A549 (cell line): ENCODE data around the gene GNG8.

ENCODE experiments used
- BCL3 ChIP-seq: fragments of >200 bp; sonication (Bioruptor Twin); formaldehyde crosslinking; IDR thresholded peaks from 3 replicates; pipeline ENCODE4 v1.6.1; 2016
- CTCF ChIP-seq: fragments of >200 bp; sonication (Bioruptor Twin); formaldehyde crosslinking; IDR thresholded peaks from 3 replicates; pipeline ENCODE4 v1.5.1; 2016
- FOSL2 ChIP-seq, 2 experiments: fragments of 450-650 bp in 1 of 2; fragments of >200 bp in 1 of 2; sonication (Bioruptor Twin) in 1 of 2; formaldehyde crosslinking; IDR thresholded peaks; 2 replicates each; pipeline versions ENCODE4 v1.5.0 to v1.6.1; 2016 to 2020; ENCODE audit warnings: mild to moderate bottlenecking in 1 of 2, moderate library complexity in 1 of 2
- JUNB ChIP-seq: fragments of >200 bp; sonication (Bioruptor Twin); formaldehyde crosslinking; IDR thresholded peaks from 2 replicates; pipeline ENCODE4 v1.6.1; 2016
- POLR2A ChIP-seq: IDR thresholded peaks from 2 replicates; pipeline ENCODE4 v1.6.1; 2012; ENCODE audit warnings: mild to moderate bottlenecking, low read length
- RARB ChIP-seq: fragments of 250-450 bp; sonication (Bioruptor Pico); IDR thresholded peaks from 2 replicates; pipeline ENCODE4 v1.8.0; 2021; ENCODE audit warnings: mild to moderate bottlenecking, moderate library complexity
- SREBF2 ChIP-seq: fragments of 450-650 bp; IDR thresholded peaks from 2 replicates; pipeline ENCODE4 v1.6.1; 2014; ENCODE audit warnings: mild to moderate bottlenecking, moderate library complexity

GRCh38 chr19:46599716-46600373 is 36.2 kb downstream of the GNG8 start:
- TF ChIP-seq JUNB (no peak), CTCF (no peak), SREBF2 (no peak), BCL3 (no peak), RARB (CRISPR knock-in tag) (no peak), FOSL2 (IDR thresholded peaks at IDR 0.05) (no peak), FOSL2 (CRISPR knock-in tag; IDR thresholded peaks at IDR 0.05) (no peak), POLR2A (no peak)
